NCI-H146 treated with DMSO at 0.1 percent for 48 hours (cell line): ENCODE data around the gene RASSF10.

Experiments
- DNase-seq: peaks from one replicate; lab custom pipeline; 2025; ENCODE audit not compliant: unreplicated experiment; lab: John Stamatoyannopoulos, UW

The RASSF10 gene

DNA sequence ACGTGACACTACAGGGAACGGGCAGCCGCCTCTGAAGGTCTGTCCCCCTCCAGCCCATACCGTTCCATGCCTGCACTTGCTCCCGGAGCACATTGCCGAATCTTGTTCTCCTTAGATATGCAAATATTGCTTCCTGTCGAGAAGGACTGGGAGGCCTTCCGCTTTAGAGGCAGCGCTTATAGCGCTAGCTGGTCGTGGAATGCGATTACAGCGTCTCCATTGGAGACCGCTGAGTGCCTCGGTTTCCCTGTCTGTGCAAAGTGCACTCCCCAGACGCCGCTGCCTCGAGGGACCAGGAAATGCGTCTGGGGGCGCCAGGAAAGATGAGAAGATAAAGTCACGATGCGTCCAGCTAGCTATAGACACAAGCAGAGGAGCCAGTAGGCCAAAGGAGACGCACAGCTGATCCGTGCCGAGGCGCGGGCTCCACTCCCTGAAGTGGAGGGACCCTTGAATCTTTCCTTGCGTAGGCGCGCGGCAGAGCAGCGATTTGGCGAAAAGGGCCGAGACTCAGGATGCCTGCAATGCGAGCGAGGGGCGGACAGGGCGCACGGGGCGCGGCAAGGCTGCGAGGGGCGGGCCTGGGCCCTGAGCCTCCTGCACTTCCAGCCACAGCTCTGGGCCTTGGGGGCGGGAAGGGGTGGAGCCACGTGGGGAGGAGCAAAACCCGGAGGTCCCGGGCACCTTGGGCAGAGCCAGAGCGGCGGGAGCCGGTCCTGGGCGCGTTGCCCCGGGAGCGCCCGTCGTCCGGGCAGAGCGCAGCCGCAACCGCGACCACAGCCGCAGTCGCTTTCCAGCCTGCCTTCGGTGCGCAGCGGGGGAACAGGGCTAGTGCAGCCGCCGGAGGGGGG lies at the start of gene RASSF10:
Gene RASSF10 (plus strand): TSS at position 692 of the 851 bp plus-strand sequence. CDS start 261 bp downstream, outside the sequence.
- peak; percentile 45 for DNase-seq

DNA sequence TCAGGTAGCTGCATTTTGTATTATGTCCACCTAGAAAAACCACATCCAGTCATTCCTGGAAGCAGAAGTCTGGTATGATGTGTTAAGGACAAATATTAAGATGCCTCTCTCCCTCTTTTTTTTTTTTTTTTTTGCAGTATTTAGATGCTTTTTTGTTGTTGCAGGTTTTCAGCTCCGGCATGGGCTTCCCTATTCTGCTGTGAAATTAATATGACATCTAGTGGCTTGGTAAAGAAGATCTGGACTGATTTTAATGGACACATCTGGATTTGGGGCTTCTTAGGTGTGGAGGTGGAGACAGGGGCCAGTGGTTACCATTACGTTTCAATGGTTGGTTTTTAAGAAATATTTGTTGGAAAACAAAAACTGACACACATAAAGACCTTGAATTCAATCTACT lies 47.5 kb upstream of the RASSF10 start:
- no peak for DNase-seq

DNA sequence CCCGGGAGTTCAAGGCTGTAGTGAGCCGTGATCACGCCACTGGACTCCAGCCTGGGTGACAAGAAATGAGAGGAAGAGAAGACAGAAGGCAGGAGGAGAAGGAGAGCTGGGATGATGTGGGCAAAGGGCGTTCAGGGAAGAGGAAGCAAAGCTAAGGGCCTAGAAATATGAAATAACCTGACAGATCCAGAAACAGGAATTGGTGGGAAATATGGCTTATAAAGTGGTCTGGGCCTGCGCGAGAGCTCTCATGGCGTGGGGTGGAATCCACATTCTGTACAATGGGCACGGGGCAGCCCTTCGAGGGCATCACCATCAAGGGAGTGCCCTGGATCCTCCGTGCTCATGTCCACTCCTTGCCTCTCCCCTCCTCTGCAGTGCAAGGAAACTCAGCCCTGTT lies 46.8 kb upstream of the RASSF10 start:
- no peak for DNase-seq

DNA sequence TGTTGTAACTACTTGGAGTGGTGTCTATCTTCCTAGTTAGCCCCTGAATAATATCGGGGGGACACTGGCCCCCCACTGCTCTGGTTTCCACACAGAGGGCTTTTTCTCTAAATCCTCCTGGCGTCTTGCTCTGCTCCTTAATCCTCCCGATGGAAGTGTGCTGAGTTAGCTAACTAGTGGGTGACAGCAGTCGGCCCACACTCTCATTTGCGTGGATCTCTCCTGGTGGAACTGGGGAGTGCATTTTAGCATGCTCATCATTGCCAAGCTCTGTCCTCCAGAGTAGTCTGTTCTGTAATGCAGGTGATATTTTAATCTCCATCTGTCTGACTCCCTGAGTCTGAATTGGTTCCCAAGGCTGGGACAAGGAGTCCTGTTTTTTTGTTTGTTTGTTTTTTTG lies 46.1 kb upstream of the RASSF10 start:
- no peak for DNase-seq

DNA sequence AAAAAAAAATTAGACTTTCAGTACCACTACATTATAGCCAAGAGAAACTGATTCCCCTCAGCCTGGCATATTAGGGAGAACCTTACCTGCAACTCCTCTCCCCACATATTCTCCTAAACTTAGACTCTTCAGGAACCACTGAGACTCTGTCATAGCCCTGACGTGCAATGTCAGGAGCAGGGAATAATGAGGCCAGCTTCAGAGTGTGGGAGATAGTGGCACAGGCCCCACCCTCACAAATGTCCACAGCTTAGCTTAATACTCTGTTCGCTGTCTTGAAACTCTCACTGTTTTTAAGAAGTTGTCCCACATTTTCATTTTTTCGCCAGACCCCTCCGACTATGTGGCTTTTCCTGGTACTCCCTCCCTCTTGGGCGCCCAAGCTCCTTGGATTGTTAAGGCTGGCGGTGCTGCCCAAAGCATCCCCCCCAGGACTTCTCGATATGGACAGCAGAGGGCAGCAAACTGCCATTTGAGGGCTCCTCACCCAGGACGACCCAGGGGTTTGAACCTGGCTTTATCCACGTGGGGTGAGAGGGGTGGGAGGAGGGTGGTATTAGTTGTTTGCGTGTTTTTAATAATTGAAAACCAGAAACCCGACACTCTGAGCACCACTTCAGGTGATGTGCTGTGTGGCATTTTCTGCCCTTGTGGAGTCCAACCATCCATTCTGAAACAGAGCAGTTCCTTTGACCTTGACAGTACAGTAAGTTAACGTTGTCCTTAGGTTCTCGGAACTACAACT lies 45.2 kb upstream of the RASSF10 start:
- DNase-seq, result no peak

DNA sequence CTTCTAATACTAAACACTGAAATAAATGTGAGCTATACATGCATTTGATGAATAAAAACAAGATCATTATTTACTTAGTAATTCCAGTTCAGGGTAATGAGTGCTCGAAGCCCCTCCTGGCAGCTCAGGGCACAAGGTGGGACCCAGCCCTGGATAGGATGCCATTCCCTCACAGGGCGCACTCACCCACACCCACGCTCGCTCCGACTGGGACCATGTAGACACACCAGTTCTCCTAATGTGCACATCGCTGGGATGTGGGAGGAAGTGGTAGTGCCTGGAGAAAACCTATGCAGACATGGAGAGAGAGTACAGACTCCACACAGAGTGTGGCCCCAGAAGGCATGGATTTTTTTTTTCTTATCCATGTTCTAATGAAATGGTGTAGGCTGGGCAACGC lies 44.5 kb upstream of the RASSF10 start:
- no peak for DNase-seq

DNA sequence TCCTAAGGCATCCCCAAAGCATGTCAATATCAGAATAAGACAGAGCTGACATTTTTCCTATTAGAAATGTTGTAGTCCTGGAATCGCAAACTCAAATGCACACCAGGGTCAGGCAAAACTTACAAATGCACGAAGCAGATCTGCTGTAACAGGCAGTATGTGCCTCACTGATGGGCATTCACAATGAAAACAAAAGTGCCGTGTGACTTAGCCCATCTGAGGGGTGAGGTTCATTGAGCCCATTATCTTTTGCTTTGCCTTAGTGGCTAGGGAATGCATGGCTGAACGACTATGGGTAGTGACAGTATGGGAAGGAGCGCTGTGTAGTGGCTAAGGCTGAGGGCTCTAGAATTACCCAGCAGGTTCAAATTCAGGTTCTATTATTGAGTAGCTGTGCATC lies 43.1 kb upstream of the RASSF10 start:
- no peak for DNase-seq

DNA sequence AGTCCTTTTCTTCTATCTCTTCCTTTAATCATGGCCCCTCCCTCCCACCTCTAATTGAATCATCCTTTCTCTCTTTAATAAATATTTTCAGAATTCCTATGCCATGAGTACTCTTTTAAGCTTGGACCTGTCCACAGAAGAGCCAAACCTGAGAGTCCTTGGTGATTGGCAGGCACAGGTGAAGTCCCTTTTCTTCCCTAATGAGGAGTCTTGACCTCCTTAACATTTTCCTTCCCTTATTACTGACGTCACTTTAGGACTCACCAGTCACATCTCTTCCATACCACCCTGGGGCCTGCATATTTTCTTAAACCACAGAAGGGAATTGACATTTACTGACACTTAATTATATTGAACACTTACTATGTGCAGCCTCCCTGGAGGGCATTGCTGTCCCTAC lies 41.0 kb upstream of the RASSF10 start:
- DNase-seq, result no peak

DNA sequence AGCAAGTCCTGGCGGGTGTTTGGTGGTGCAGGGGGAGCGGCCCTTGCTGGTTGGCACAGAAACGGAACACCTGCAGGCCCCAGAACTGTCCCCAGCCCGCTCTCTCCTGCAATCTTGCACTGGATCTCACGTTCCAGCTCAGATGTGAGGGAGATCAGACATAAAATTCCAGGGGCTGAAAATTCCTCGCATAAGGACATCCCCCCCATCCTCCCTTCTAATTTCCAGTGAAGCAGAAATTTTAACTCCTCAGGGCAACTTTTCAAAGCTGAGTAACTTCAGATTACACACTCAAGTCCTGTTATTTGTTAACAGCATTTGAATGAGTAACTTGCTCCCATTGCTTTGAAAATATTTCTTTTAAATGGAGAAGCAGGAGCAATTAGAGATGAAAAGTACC lies 40.3 kb upstream of the RASSF10 start:
- no peak for DNase-seq

DNA sequence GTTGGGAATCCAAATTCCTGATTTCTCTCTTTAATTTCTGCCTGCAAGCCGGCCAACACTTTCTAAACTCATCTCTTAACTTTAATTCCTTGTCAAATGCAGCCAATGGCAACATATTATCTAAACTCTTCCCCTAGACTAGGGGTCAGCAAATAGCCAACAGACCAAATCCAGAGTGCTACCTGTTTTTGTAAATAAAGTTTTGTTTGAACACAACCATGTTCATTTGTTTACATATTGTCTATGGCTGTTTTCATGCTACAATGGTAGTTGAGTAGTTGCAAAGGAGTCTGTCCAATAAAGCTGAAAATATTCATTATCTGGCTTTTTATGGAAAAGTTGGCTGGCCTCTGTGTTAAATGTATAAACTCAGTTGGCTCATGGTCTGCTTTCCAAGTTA lies 37.2 kb upstream of the RASSF10 start:
- no peak for DNase-seq

DNA sequence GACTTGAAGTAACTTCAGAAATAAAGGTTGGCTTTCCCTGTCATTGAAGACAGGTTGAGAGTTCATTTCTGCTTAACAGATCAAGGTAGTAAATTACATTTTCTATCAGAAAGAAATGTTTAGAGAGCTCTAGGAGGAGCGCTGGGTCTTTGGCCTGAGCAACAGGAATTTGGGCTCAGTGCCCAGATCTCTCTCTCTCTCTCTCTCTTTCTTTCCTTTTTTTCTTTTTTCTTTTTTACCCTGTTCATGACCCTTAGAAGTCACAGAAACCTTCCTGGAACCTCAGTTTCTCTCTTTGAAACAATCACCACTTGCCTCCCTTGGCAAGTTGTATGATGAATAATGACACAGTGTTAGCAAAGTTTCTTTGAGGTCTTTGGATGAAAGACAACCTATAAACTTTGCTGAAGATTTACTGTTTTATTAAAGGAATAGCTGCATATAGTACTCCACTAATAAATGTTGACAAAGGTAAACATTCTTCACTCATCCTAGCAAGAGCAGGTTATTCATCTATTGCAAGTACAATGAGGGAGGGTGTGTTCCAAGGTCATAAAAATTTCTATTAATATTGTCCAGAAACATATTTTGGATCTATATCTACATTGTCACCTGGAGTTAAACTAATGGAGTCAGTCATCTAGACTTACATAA lies 35.5 kb upstream of the RASSF10 start:
- DNase-seq, result no peak

DNA sequence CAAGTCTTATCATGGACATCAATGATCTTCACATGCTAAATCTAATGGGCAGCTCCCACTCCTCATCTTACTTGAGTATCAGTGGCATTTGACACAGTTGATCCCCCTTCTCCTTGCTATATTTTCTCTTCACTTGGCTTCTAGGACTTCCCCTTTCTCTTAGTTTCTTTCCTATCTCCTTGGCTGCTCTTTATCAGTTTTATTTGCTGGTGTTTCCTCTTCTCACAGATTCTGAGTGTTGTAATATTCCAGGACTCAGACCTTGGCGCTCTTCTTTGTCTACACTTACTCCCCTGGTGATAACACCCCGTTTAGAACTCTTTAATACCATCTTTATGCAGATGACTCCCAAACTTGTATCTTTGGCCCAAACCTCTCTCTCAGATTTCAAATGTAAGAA lies 33.9 kb upstream of the RASSF10 start:
- no peak for DNase-seq

DNA sequence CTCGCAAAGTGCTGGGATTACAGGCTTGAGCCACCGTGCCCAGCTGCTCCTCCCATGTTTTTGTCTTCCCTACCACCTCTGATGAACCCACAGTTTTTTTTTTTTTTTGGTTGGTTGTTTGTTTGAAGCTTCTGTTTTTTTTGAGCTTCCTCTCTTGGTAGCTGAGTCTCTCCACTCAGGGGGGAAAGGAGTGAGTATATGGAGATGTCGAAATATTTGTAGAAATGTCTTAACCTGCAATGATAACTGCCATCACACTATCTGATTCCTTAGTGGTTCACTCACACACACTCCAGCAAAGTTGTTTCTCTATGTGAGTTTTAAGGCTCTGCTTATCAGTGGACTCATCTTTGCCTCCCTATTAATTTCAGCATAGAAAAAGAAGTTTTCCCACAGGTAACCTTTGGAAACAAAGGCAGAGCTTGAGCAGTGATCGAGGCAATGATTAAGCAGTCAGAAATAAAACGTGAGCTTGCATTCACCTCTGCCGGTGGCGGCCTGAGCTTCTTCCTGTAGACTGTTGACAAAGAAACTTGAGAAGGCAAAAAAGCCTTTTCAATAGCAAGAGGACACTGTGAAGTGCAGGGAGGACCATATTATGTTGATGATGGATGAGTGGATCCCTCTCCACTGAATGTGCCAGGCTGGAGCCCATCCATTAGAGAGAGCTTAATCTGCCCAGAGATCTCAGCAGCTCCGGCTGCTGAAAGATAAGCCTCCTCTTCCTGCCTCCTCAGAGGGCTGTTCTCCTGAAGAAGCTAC lies 29.0 kb upstream of the RASSF10 start:
- DNase-seq, result peak; percentile 51

DNA sequence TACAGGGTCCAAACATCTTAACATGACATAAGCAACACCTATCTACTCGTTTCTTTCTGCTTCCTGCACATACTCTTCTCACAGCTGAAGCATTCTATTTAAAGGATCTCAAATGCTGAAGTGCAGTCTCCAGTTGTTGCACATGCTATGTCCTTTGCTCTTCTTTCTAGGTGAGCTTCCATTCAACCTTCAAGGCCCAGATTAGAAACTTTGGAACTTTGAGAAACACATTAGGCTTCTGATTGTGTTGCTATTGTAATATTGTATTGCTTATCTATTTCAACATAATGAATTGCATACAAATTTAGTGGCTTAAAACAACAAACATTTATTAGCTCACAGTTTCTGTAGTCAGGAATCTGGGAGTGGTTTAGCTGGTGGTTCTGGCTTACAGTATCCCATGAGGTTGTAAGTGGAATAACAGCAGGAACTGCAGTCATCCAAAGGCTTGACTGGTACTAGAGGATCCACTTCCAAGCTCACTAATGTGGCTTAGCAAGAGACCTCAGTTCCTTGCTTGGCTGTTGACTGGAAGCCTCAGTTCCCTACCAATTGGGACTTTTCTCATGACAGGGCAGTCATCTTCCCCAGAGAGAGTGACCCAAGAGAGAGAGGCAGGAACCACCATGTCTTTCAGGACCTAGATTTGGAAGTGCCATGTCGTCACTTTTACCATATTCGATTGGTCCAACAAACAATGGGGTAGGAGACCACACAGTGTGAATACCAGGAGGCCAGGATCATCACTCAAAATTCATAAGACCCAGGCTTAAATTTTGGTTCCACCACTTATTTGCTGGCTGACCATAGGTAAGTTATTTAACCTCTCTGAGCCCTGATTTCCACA lies 27.2 kb upstream of the RASSF10 start:
- DNase-seq, result no peak

DNA sequence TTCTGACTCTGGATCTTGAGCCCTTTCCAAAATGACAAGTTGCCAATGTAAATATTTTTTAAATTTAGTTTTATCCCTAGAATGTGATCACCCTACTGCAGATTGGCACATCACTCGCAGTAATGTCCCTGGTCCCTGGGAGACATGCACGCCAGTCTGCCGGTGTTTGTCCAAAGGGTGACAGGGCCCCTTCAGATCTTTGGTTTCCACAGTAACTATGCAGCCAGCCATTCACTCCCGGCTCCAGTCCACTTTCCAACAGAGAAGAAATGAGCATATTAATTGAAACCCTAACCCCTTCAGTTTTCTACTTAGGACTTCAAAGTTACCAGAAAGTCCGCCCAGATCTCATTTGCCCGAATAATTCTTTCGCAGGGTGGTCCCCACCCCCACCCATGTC lies 25.8 kb upstream of the RASSF10 start:
- DNase-seq, result peak; percentile 16

DNA sequence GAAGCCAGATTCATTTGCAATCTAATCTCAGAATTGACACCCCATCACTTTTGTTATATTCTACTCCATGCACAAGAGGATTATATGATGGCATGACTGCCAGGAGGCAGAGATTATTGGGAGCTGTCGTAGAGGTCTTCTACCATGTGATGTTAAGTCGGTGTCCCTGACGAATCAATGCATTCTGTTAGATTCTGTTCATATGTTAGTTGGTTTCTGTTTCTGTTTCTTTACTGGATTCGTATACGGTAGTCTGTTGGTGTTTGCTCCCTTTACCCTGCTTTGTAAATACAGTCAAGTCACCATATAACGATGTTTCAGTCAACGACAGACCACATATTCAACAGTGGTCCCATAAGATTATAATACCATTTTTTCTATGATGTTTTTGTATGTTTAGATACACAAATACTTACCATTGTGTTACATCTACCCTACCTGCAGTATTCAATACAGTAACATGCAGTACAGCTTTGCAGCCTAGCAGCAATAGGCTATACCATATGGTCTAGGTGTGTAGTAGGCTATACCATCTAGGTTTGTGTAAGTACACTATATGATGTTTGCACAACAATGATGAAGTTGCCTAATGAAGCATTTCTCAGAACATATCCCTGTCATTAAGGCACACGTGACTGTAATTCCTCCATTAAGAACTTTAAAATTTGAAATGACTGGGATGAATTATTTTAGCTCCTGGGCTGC lies 22.8 kb upstream of the RASSF10 start:
- DNase-seq, result no peak

DNA sequence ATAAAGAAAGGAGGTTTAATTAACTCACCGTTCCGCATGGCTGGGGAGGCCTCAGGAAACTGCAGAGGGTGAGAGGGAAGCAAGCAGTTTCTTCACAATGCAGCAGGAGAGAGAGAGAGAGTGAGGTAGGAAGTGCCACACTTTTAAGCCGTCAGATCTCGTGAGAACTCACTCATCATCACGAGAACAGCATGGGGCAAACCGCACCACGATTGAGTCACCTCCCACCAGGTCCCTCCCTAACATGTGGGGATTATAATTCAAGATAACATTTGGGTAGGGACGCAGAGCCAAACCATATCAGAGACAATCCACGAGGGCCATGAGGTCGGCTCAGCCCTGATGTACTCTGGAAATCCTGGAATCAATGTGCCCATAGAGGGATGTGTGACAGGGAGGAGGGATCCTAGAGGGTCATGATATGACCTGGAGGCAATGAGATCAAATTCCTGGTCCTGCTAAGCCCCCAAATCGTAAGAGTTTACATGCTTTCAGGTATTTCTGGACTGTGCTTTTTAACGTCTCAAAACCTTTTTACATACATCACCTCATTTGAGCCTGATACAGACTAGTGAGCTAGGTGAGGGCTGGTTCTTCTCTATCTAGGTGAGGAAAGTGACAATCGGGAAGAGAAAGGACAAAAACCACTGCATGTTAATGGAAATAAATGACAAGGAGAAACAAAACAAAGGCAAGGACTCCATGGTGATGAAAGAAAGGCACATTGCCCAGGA lies 19.5 kb upstream of the RASSF10 start:
- DNase-seq, result no peak

DNA sequence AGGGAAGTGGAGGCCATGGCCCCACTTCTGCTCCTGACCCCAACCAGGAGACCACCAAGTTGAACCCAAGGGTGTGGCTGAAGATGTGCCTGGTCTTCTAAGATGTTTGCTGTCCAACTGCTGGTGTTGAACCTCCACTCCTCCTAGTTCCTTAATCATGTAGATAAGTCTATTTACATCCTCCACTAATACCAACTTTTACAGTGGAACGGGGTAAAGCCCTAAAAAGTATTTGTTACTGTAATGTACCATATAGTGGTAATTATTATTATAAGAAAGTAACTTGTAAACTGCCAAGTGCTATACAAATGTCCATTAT lies 19.0 kb upstream of the RASSF10 start:
- no peak for DNase-seq

DNA sequence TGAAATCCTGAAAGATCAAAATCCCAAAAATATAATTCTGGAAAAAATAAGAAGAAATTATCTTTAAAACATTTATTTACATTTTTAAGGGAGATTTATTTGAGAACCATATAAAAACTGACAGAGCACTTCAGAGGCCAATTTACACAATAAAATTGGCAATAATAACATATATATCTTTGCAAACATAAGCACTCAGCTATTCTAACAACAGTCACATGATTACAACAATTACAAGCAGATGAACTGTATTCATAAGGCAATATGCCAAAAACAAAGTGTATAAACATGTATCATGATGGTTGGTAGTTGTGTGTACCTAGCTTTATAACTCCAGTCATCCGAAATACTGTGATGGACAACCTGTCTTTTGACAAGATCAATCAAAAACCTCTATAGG lies 17.7 kb upstream of the RASSF10 start:
- DNase-seq, result no peak
